Measurements from ENCODE around the gene PKMYT1. TPM values are rescaled to one million over a fixed set of nuclear protein-coding genes. Genes with fewer than 3 reads are reported as not detected.

The PKMYT1 gene
- total RNA-seq, 1 experiment from 2014 or later, result 34.7 TPM

DNA sequence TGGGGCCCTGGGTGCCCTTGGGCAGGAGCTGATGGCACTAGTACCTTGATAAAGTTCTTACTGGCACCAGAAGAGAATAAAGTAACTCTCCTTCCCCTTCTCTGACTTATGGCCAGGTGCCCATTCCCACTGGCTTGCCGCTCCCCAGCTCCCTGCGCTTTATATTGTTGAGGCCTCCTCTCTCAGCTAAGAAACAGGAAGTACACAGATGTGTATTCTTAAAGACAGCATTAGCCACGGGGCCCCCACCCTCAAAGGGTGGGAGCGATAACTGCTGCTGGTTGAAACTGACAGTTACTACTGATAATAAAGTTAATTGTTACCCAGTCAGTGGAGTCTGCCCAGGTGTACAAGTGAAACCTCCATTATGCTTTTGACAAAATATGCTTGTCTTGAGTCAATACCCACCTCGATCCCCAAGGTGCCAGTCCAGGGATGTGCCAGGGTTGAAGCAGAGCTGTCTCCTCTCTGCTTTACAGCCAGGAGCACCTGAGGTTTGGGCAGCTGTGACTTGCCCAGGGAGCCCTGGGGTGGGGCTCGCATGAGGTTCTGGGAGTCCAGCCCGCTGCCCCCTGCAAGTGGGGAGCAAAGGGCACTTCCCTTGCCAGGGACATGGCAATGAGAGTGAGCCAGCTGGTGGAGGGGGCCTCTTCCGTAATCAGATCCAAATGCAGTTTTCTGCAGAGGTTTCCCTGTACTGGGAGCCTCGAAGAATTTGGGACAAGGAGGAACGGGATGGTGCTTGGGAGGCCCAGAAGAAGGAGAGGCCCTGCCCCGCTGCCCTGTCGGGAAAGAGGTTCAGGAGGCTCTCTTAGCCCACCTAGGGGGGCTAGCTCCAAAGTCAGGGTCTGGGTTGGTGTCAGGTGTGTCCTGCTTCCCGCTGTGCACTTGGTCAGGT, 27.1 kb upstream of the PKMYT1 start:
- POLR2A ChIA-PET, result interaction anchor here (1.3 kb wide), 1 partner anchor 14 kb away, joined by 5 read pairs; no protein-coding TSS in a partner anchor
- intact Hi-C loops (cut with micrococcal nuclease), result no loop called here
- Mint-ChIP-seq H3K4me1 (ENCODE audit: insufficient read depth, unreplicated experiment) (no peaks in the 10 kb centered on the region), H3K4me3 (ENCODE audit: unreplicated experiment) (no peak overlapping the region), H3K9me3 (ENCODE audit: unreplicated experiment) (no peaks in the 10 kb centered on the region), H3K27me3 (ENCODE audit: insufficient read depth, unreplicated experiment) (no peaks in the 10 kb centered on the region), H3K36me3 (ENCODE audit: insufficient read depth, unreplicated experiment) (no peaks in the 10 kb centered on the region), H3K27ac (ENCODE audit: low read depth, unreplicated experiment) (no peak overlapping the region)
- CTCF ChIA-PET, result interaction anchor here (0.6 to 9.6 kb wide), 3 partner anchors 10 to 667 kb away, joined by 3 to 121 read pairs (median 4); no protein-coding TSS in a partner anchor
- TF ChIP-seq CTCF (IDR thresholded peaks at IDR 0.05; ENCODE audit: unreplicated experiment), result no peak
- BruUV-seq (replicated peaks), result no TSS peak
- no peak for DNase-seq (ENCODE audit: unreplicated experiment)

DNA sequence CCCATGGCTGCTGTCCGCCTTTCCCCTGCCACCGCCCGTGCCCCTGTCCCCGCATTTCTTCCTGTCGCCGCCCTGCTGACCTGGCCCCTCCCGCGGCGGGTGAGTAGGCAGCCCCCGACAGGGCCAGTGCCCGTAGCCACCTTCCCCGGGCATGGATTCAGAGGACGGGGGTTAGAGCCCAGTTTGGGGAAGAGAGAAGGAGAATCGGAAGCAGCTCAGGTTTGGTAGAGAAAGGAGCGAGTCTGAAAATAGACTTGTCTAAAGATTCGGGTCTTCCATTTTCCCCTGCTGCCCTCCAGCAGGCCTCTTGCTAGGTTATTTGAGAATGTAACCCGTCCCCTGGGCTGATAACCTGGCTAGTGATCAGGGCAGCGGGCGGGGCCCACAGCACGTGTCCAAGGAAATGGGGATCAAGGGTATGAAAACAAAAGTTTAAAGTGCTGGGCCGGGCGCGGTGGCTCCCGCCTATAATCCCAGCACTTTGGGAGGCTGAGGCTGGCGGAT, 24.6 kb upstream of the PKMYT1 start:
- Mint-ChIP-seq H3K36me3 (ENCODE audit: insufficient read depth, unreplicated experiment) (no peaks in the 10 kb centered on the region), H3K4me1 (ENCODE audit: insufficient read depth, unreplicated experiment) (no peaks in the 10 kb centered on the region), H3K27ac (ENCODE audit: low read depth, unreplicated experiment) (no peak overlapping the region), H3K27me3 (ENCODE audit: insufficient read depth, unreplicated experiment) (no peaks in the 10 kb centered on the region), H3K4me3 (ENCODE audit: unreplicated experiment) (peak overlapping the region; percentile 61), H3K9me3 (ENCODE audit: unreplicated experiment) (no peaks in the 10 kb centered on the region)
- intact Hi-C loops (cut with micrococcal nuclease), result loop anchor here (1.0 kb wide), 1 partner anchor 15 kb away; the partner anchor contains the start of gene TNFRSF12A
- POLR2A ChIA-PET, result interaction anchor here (1.1 to 2.2 kb wide), 4 partner anchors 16 to 120 kb away, joined by 3 to 41 read pairs (median 4); partner anchors contain the start of genes FLYWCH1 and TNFRSF12A
- TF ChIP-seq CTCF (IDR thresholded peaks at IDR 0.05; ENCODE audit: unreplicated experiment), result no peak
- BruUV-seq (replicated peaks), result no TSS peak
- no peak for DNase-seq (ENCODE audit: unreplicated experiment)
- CTCF ChIA-PET, result interaction anchor here (0.5 to 9.6 kb wide), 3 partner anchors 16 to 710 kb away, joined by 3 to 121 read pairs (median 28); partner anchors contain the start of gene TNFRSF12A

DNA sequence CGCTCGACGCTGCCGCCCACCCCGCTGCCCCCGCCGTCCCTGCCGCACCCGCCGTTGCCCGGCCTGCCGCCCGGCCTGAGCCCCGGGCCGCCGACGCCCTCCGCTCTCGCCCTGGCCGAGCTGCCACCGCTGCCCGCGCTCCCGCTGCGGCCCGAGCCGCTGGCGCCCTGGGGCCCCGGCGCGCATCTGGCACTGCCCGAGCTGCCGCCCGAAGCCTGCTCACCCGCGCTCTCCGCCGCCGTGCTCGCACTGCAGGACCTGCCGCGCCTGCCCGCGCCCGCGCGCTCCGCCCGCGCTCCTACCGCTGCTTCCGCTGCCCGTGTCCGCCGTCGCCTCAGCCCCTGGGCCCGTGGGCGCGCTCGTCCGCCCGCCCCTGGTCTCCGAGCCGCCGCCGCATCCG, 24.1 kb upstream of the PKMYT1 start:
- TF ChIP-seq CTCF (IDR thresholded peaks at IDR 0.05; ENCODE audit: unreplicated experiment), result no peak
- DNase-seq (ENCODE audit: unreplicated experiment), result no peak
- BruUV-seq (replicated peaks), result no TSS peak
- ChIA-PET POLR2A (interaction anchor here (0.7 to 2.2 kb wide), 12 partner anchors 13 to 958 kb away, joined by 3 to 41 read pairs (median 4); partner anchors contain the start of genes FLYWCH1, FLYWCH2, HCFC1R1 and THOC6), CTCF (interaction anchor here (0.5 to 9.6 kb wide), 15 partner anchors 10 to 786 kb away, joined by 3 to 121 read pairs (median 3); partner anchors contain the start of gene TNFRSF12A)
- intact Hi-C loops (cut with micrococcal nuclease), result loop anchor here (1.0 kb wide), 1 partner anchor 16 kb away; the partner anchor contains the start of gene TNFRSF12A
- Mint-ChIP-seq H3K36me3 (ENCODE audit: insufficient read depth, unreplicated experiment) (no peaks in the 10 kb centered on the region), H3K4me3 (ENCODE audit: unreplicated experiment) (peak overlapping the region; percentile 61), H3K4me1 (ENCODE audit: insufficient read depth, unreplicated experiment) (no peaks in the 10 kb centered on the region), H3K9me3 (ENCODE audit: unreplicated experiment) (no peaks in the 10 kb centered on the region), H3K27me3 (ENCODE audit: insufficient read depth, unreplicated experiment) (no peaks in the 10 kb centered on the region), H3K27ac (ENCODE audit: low read depth, unreplicated experiment) (no peak overlapping the region)
